Loucy (cell line): ENCODE data around the gene PDE9A.

Experiments used
- H2AFZ ChIP-seq: fragments of 200-600 bp; sonication (generic); 2 replicates; pipeline ENCODE4 v1.6.0; 2016; ENCODE audit warnings: antibody characterized with exemption, mild to moderate bottlenecking, low read length, moderate library complexity
- H3F3A ChIP-seq: fragments of 200-600 bp; 2 replicates; pipeline ENCODE4 v1.6.0; 2016; ENCODE audit warnings: antibody characterized with exemption, low read depth, mild to moderate bottlenecking
- H3K27me3 ChIP-seq: fragments of 200-600 bp; sonication (generic); 2 replicates; pipeline ENCODE4 v1.6.1; 2014; ENCODE audit warnings: low read length, mild to moderate bottlenecking; ENCODE audit not compliant: insufficient read depth, poor library complexity, severe bottlenecking
- H3K36me3 ChIP-seq: fragments of 200-600 bp; sonication (generic); 2 replicates; pipeline ENCODE4 v1.6.1; 2016; ENCODE audit warnings: low read length; ENCODE audit not compliant: insufficient read depth
- H3K4me1 ChIP-seq: fragments of 200-600 bp; sonication (generic); 2 replicates; pipeline ENCODE4 v1.5.1; 2014; ENCODE audit warnings: low read length, mild to moderate bottlenecking; ENCODE audit not compliant: insufficient read depth, poor library complexity, severe bottlenecking
- H3K4me2 ChIP-seq: fragments of 200-600 bp; sonication (generic); 2 replicates; pipeline ENCODE4 v1.6.0; 2014; ENCODE audit warnings: antibody characterized with exemption, low read length, low read depth, mild to moderate bottlenecking; ENCODE audit not compliant: poor library complexity, severe bottlenecking
- H3K4me3 ChIP-seq: fragments of 200-600 bp; sonication (generic); 2 replicates; pipeline ENCODE4 v1.5.1; 2014; ENCODE audit warnings: low read length, mild to moderate bottlenecking, mixed read lengths; ENCODE audit not compliant: poor library complexity, severe bottlenecking
- H3K79me2 ChIP-seq: fragments of 200-600 bp; sonication (generic); 2 replicates; pipeline ENCODE4 v1.6.1; 2014; ENCODE audit warnings: low read length; ENCODE audit not compliant: insufficient read depth
- H3K9ac ChIP-seq: fragments of 200-600 bp; sonication (generic); 2 replicates; pipeline ENCODE4 v1.6.0; 2014; ENCODE audit warnings: mild to moderate bottlenecking, low read depth, low read length, moderate library complexity; ENCODE audit not compliant: poor library complexity, severe bottlenecking
- H3K9me2 ChIP-seq: fragments of 200-600 bp; sonication (generic); replicated peaks from 2 replicates; pipeline ENCODE4 v1.6.1; 2016; ENCODE audit warnings: low read depth, low read length, mixed read lengths
- H3K9me3 ChIP-seq: fragments of 200-600 bp; sonication (generic); 2 replicates; pipeline ENCODE4 v1.6.1; 2014; ENCODE audit warnings: mild to moderate bottlenecking, antibody characterized with exemption, low read length, low read depth; ENCODE audit not compliant: insufficient read depth
- H4K20me1 ChIP-seq: fragments of 200-600 bp; sonication (generic); 2 replicates; pipeline ENCODE4 v1.6.0; 2014; ENCODE audit warnings: antibody characterized with exemption, low read length, mild to moderate bottlenecking; ENCODE audit not compliant: insufficient read depth, poor library complexity, severe bottlenecking
- EZH2phosphoT487 ChIP-seq: fragments of 200-600 bp; IDR thresholded peaks from 2 replicates; pipeline ENCODE4 v1.6.1; 2018; ENCODE audit warnings: antibody characterized with exemption, mild to moderate bottlenecking, moderate library complexity, borderline replicate concordance
- TF ChIP-seq, protein P1 (sequence below): fragments of 200-600 bp; sonication (generic); conservative IDR thresholded peaks from 2 replicates; pipeline ENCODE4 v1.5.1; 2014; ENCODE audit warnings: mild to moderate bottlenecking, antibody characterized with exemption, low read length

The PDE9A gene

GRCh38 chr21:42757826-42758655 lies 104.6 kb downstream of the PDE9A start:
- TF ChIP-seq EZH2phosphoT487, result no peak
- TF ChIP-seq, protein P1, sequence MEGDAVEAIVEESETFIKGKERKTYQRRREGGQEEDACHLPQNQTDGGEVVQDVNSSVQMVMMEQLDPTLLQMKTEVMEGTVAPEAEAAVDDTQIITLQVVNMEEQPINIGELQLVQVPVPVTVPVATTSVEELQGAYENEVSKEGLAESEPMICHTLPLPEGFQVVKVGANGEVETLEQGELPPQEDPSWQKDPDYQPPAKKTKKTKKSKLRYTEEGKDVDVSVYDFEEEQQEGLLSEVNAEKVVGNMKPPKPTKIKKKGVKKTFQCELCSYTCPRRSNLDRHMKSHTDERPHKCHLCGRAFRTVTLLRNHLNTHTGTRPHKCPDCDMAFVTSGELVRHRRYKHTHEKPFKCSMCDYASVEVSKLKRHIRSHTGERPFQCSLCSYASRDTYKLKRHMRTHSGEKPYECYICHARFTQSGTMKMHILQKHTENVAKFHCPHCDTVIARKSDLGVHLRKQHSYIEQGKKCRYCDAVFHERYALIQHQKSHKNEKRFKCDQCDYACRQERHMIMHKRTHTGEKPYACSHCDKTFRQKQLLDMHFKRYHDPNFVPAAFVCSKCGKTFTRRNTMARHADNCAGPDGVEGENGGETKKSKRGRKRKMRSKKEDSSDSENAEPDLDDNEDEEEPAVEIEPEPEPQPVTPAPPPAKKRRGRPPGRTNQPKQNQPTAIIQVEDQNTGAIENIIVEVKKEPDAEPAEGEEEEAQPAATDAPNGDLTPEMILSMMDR, result no peak
- H3K9me3 ChIP-seq, result no peaks in the 10 kb centered on the region
- no peak overlapping the region for H3K4me2 ChIP-seq
- H3K79me2 ChIP-seq, result no peaks in the 10 kb centered on the region
- H2AFZ ChIP-seq, result no peak overlapping the region
- H3K36me3 ChIP-seq, result no peaks in the 10 kb centered on the region; the same call in 1 of the 2 replicates
- no peak overlapping the region for H3K9ac ChIP-seq
- H3K4me3 ChIP-seq, result no peak overlapping the region
- no peaks in the 10 kb centered on the region for H4K20me1 ChIP-seq
- no peaks in the 10 kb centered on the region for H3F3A ChIP-seq
- H3K9me2 ChIP-seq, result no peaks in the 10 kb centered on the region
- H3K27me3 ChIP-seq, result no peaks in the 10 kb centered on the region
- H3K4me1 ChIP-seq, result no peaks in the 10 kb centered on the region

- no peaks in the 10 kb centered on the region for H3K27me3 ChIP-seq
- H3K9me2 ChIP-seq, result no peaks in the 10 kb centered on the region
- no peaks in the 10 kb centered on the region for H3K9me3 ChIP-seq
- no peaks in the 10 kb centered on the region for H3K79me2 ChIP-seq
- H3F3A ChIP-seq, result no peaks in the 10 kb centered on the region
- no peaks in the 10 kb centered on the region for H3K4me1 ChIP-seq
- H2AFZ ChIP-seq, result no peak overlapping the region
- no peak for TF ChIP-seq EZH2phosphoT487
- TF ChIP-seq, protein P1, result no peak
- no peak overlapping the region for H3K4me2 ChIP-seq
- no peak overlapping the region for H3K9ac ChIP-seq
- H3K4me3 ChIP-seq, result no peak overlapping the region
- no peaks in the 10 kb centered on the region for H4K20me1 ChIP-seq
- H3K36me3 ChIP-seq, result no peaks in the 10 kb centered on the region; the same call in 1 of the 2 replicates
Measured at GRCh38 chr21:42758721-42759593, 105.5 kb downstream of the PDE9A start.

- Histone ChIP-seq H3K9me2 (no peaks in the 10 kb centered on the region), H2AFZ (no peak overlapping the region), H3K9ac (no peak overlapping the region), H3K4me3 (no peak overlapping the region), H3K9me3 (no peaks in the 10 kb centered on the region), H3F3A (no peaks in the 10 kb centered on the region), H3K4me1 (no peaks in the 10 kb centered on the region), H3K79me2 (no peaks in the 10 kb centered on the region), H3K27me3 (no peaks in the 10 kb centered on the region), H3K4me2 (no peak overlapping the region), H3K36me3 (no peaks in the 10 kb centered on the region; the same call in 1 of the 2 replicates), H4K20me1 (no peaks in the 10 kb centered on the region)
- TF ChIP-seq, protein P1, result no peak
- TF ChIP-seq EZH2phosphoT487, result no peak
Measured at GRCh38 chr21:42759594-42759927, 106.1 kb downstream of the PDE9A start.
